ENCODE measurements around the gene TLN1. TPM values are rescaled to one million over a fixed set of nuclear protein-coding genes. Genes with fewer than 3 reads are reported as not detected.

Gene TLN1
- total and polyA plus RNA-seq, 2 of the 8 experiments (the other 6 are each of a cell fraction or from before 2014, with no cell fraction given) = 28.1 to 90.1 TPM

GRCh38 chr9:35658137-35658967 lies 73.6 kb downstream of the TLN1 start, which contains the start of gene CCDC107 (continued):
- peak; percentile 37; the same call in 1 of the 2 replicates for TF ChIP-seq KDM1A (IDR thresholded peaks at IDR 0.05; ENCODE audit: borderline replicate concordance, low read length)
- TF ChIP-seq FOSL1 (IDR thresholded peaks at IDR 0.05; ENCODE audit: insufficient read depth, low read depth, low read length) = no peak
- TF ChIP-seq CTBP2 (IDR thresholded peaks at IDR 0.05; ENCODE audit: borderline replicate concordance, insufficient read depth, insufficient read length, low read length) = no peak
- TF ChIP-seq NRF1 (IDR thresholded peaks at IDR 0.05; ENCODE audit: low read depth, low read length) = peak; percentile 73
- peak; percentile 95 for TF ChIP-seq PHF8 (conservative IDR thresholded peaks at IDR 0.05; ENCODE audit: low read depth, low read length)
- no peak for TF ChIP-seq JUN (IDR thresholded peaks at IDR 0.05; ENCODE audit: low read depth, low read length)
- TF ChIP-seq SP2 (IDR thresholded peaks at IDR 0.05; ENCODE audit: low read length) = no peak
- TF ChIP-seq SUZ12 (IDR thresholded peaks at IDR 0.05; ENCODE audit: low read length) = no peak
- TF ChIP-seq POLR2A (IDR thresholded peaks at IDR 0.05; ENCODE audit: control extremely low read depth in 1 of 2, low read depth in 2 of 2, low read length in 2 of 2) = peak; percentile 76 to 77
- no peak for TF ChIP-seq CREB1 (IDR thresholded peaks at IDR 0.05)
- TF ChIP-seq SIX5 (IDR thresholded peaks at IDR 0.05; ENCODE audit: low read depth, low read length) = no peak
- TF ChIP-seq SP1 (IDR thresholded peaks at IDR 0.05; ENCODE audit: low read depth, low read length) = 0 out of 2 replicates have a peak, but pooled peaks have one; percentile 41
- TF ChIP-seq CEBPB (IDR thresholded peaks at IDR 0.05; ENCODE audit: low read depth, low read length) = no peak
- no peak for TF ChIP-seq CHD2 (IDR thresholded peaks at IDR 0.05; ENCODE audit: low read length)
- peak; percentile 84 for TF ChIP-seq YY1 (IDR thresholded peaks at IDR 0.05; ENCODE audit: low read depth, low read length)
- no peak for TF ChIP-seq TEAD4 (IDR thresholded peaks at IDR 0.05; ENCODE audit: low read depth, low read length)
- TF ChIP-seq TAF7 (optimal IDR thresholded peaks at IDR 0.05; ENCODE audit: borderline replicate concordance, low read depth, low read length) = peak; percentile 43
- no peak for TF ChIP-seq SIN3A (conservative IDR thresholded peaks at IDR 0.05 in 1 of 2, IDR thresholded peaks at IDR 0.05 in 1 of 2; ENCODE audit: low read depth in 1 of 2, low read length in 2 of 2)
- TF ChIP-seq RFX5 (IDR thresholded peaks at IDR 0.05; ENCODE audit: borderline replicate concordance, low read depth, low read length) = no peak
- TF ChIP-seq CBX8 (IDR thresholded peaks at IDR 0.05; ENCODE audit: borderline replicate concordance, low read depth, low read length) = no peak
